Kidney (tissue), 14 donors: ENCODE results near the gene EZR. TPM values are rescaled to one million over a fixed set of nuclear protein-coding genes. Genes with fewer than 3 reads are reported as not detected.

Source experiments
- DNase-seq, 5 donors: peaks; one replicate each; pipeline ENCODE4 v3.0.0-alpha.2; 2013 to 2020
- FAIRE-seq: peaks from 2 replicates; lab custom pipeline; 2012; peaks lifted over from hg19 to GRCh38; lab: Jason Lieb, UNC
- H3K27ac ChIP-seq, 2 donors: one replicate each; pipeline ENCODE4 v1.7.0; 2013; ENCODE audit warnings: low read depth in 2 of 2, low read length in 2 of 2, inconsistent platforms in 1 of 2
- H3K27me3 ChIP-seq: one replicate; pipeline ENCODE4 v1.7.1; 2013; ENCODE audit warnings: low read length, inconsistent platforms; ENCODE audit not compliant: control insufficient read depth, insufficient read depth
- H3K36me3 ChIP-seq, 3 donors: one replicate each; pipeline versions ENCODE4 v1.7.0 to v1.7.1; 2013; ENCODE audit warnings: low read length in 3 of 3, control low read depth in 1 of 3, inconsistent platforms in 1 of 3; ENCODE audit not compliant: insufficient read depth in 3 of 3, control insufficient read depth in 2 of 3
- H3K4me1 ChIP-seq, 3 donors: one replicate each; pipeline versions ENCODE4 v1.7.0 to v1.7.1; 2013; ENCODE audit warnings: low read length in 3 of 3, inconsistent platforms in 1 of 3, low read depth in 1 of 3; ENCODE audit not compliant: control insufficient read depth in 2 of 3, insufficient read depth in 2 of 3
- H3K4me3 ChIP-seq, 3 donors: one replicate each; pipeline versions ENCODE4 v1.7.0 to v1.8.1; 2013; ENCODE audit warnings: low read length in 3 of 3, control low read depth in 1 of 3, inconsistent platforms in 1 of 3
- H3K9ac ChIP-seq, 3 donors: one replicate each; pipeline versions ENCODE4 v1.7.0 to v1.7.1; 2013; ENCODE audit warnings: low read length in 3 of 3, control low read depth in 1 of 3, inconsistent platforms in 1 of 3
- H3K9me3 ChIP-seq, 3 donors: one replicate each; pipeline versions ENCODE4 v1.7.0 to v1.7.1; 2013; ENCODE audit warnings: low read length in 3 of 3, control low read depth in 1 of 3, inconsistent platforms in 1 of 3; ENCODE audit not compliant: control insufficient read depth in 2 of 3, insufficient read depth in 1 of 3
- CTCF ChIP-seq: IDR thresholded peaks from 3 replicates; pipeline ENCODE4 v1.5.1; 2012; ENCODE audit warnings: mild to moderate bottlenecking, moderate library complexity, borderline replicate concordance; ENCODE audit not compliant: insufficient read depth; ENCODE audit errors: extremely low read depth
- intact Hi-C: fragments of 100-400 bp; cut with DNase I; formaldehyde crosslinking; loops from one replicate; pipeline ENCODE4 v1.11.1; 2022
- polyA plus RNA-seq: library from polyadenylated mRNA; stranded (reverse); fragments of 350-450 nt; fragmentation: Illumina TruSeq; extraction: RNeasy Lipid Tissue Mini Kit (QIAGEN cat#74804); gene quantifications from one replicate; pipeline ENCODE4 v1.2.3, GENCODE V29; 2014; ENCODE audit warnings: low read depth, low replicate concordance; ENCODE audit not compliant: insufficient read depth
- total RNA-seq: library from RNA; stranded (reverse); fragmentation: NEBNext Ultra II Directional; extraction: Animal tissue kit (Norgen Biotek cat#: 25700); gene quantifications from one replicate; pipeline ENCODE4 v1.2.1, GENCODE V29; 2021
- donor health status: control.
- donor health status: control.
- donor health status: control.
- donor health status: control.
- donor health status: control.
- donor health status: DM: yes; HTN: yes; CAD: no.
- donor health status: Normal renal cell carcinoma (clear cell type).

EZR gene
- total and polyA plus RNA-seq, 2 donors from 2014 or later, result 154 to 636 TPM

GRCh38 chr6:158777510-158777909, 41.7 kb downstream of the EZR start:
- TF ChIP-seq CTCF, result no peak
- FAIRE-seq (no peak), DNase-seq (no peak)
- no peaks in the 10 kb centered on the region for H3K27me3 ChIP-seq
- H3K36me3 ChIP-seq, result peaks cover 9 to 87% (median 31%) of the 10 kb centered on the region in 3 donors
- no peaks in the 10 kb centered on the region for H3K9me3 ChIP-seq
- H3K4me1 ChIP-seq, result peaks cover 6 to 15% (median 9%) of the 10 kb centered on the region in 3 donors
- intact Hi-C loops, result no loop called here
- no peak overlapping the region for H3K9ac ChIP-seq
- H3K4me3 ChIP-seq, result no peak overlapping the region
- H3K27ac ChIP-seq, result no peak overlapping the region

GRCh38 chr6:158776737-158777136, 42.4 kb downstream of the EZR start:
- Histone ChIP-seq H3K4me3 (no peak overlapping the region), H3K27ac (no peak overlapping the region), H3K36me3 (peaks cover 9 to 87% (median 38%) of the 10 kb centered on the region in 3 donors), H3K4me1 (peaks cover 6 to 8% (median 8%) of the 10 kb centered on the region in 3 donors), H3K27me3 (no peaks in the 10 kb centered on the region), H3K9me3 (no peaks in the 10 kb centered on the region), H3K9ac (no peak overlapping the region)
- no peak for TF ChIP-seq CTCF
- DNase-seq (no peak), FAIRE-seq (no peak)
- intact Hi-C loops, result no loop called here

GRCh38 chr6:158775832-158776231, 43.3 kb downstream of the EZR start:
- intact Hi-C loops, result no loop called here
- Histone ChIP-seq H3K27ac (no peak overlapping the region), H3K9ac (no peak overlapping the region), H3K4me3 (no peak overlapping the region), H3K4me1 (peaks cover 0 to 3% (median 0%) of the 10 kb centered on the region in 3 donors), H3K9me3 (no peaks in the 10 kb centered on the region), H3K36me3 (peaks cover 9 to 88% (median 46%) of the 10 kb centered on the region in 3 donors), H3K27me3 (no peaks in the 10 kb centered on the region)
- no peak for DNase-seq
- TF ChIP-seq CTCF, result no peak
- no peak for FAIRE-seq

GRCh38 chr6:158774717-158775449, 44.3 kb downstream of the EZR start:
- intact Hi-C loops, result no loop called here
- TF ChIP-seq CTCF, result no peak
- no peak overlapping the region for H3K4me3 ChIP-seq
- H3K9ac ChIP-seq, result no peak overlapping the region
- H3K4me1 ChIP-seq, result no peaks in the 10 kb centered on the region
- no peaks in the 10 kb centered on the region for H3K27me3 ChIP-seq
- H3K9me3 ChIP-seq, result no peaks in the 10 kb centered on the region
- no peak overlapping the region for H3K27ac ChIP-seq
- peaks cover 9 to 90% (median 55%) of the 10 kb centered on the region in 3 donors for H3K36me3 ChIP-seq
- DNase-seq (no peak), FAIRE-seq (no peak)
